Right lobe of liver (tissue), 6 donors: Measurements from ENCODE around the gene PTGES2. TPM values are rescaled to one million over a fixed set of nuclear protein-coding genes. Genes with fewer than 3 reads are reported as not detected.

Experiments
- ATAC-seq, 4 donors: fragments of 200-7000 bp; cut with Tn5 transposase; one replicate each; pipeline ENCODE4 v1.9.1; 2020; ENCODE audit warnings: mild to moderate bottlenecking in 4 of 4, moderate library complexity in 4 of 4
- DNase-seq, 3 donors: peaks; one replicate each; pipeline ENCODE4 v3.0.0-alpha.2; 2020
- H3K27ac ChIP-seq, 3 donors: fragments of 200-600 bp; one replicate each; pipeline ENCODE4 v1.8.0; 2022
- H3K27me3 ChIP-seq, 2 donors: fragments of 200-600 bp; one replicate each; pipeline ENCODE4 v1.8.0; 2022
- H3K36me3 ChIP-seq, 4 donors: fragments of 200-600 bp; sonication (generic) in 1 of 4; one replicate each; pipeline versions ENCODE4 v1.5.1 to v1.8.0; 2017 to 2022; ENCODE audit warnings: control low read depth in 1 of 4
- H3K4me1 ChIP-seq, 4 donors: fragments of 200-600 bp; sonication (generic) in 1 of 4; one replicate each; pipeline versions ENCODE4 v1.5.1 to v1.8.0; 2017 to 2022; ENCODE audit warnings: control low read depth in 1 of 4
- H3K4me3 ChIP-seq, 3 donors: fragments of 200-600 bp; one replicate each; pipeline ENCODE4 v1.8.0; 2022
- H3K9me3 ChIP-seq, 4 donors: fragments of 200-600 bp; sonication (generic) in 1 of 4; one replicate each; pipeline versions ENCODE4 v1.5.1 to v1.8.0; 2017 to 2022; ENCODE audit warnings: control low read depth in 1 of 4
- CTCF ChIP-seq, 4 donors: fragments of 200-600 bp in 3 of 4; fragments of 450-650 bp in 1 of 4; IDR thresholded peaks; one replicate each; pipeline versions ENCODE4 v1.5.1 to v1.8.0; 2016 to 2022; ENCODE audit warnings: antibody characterized with exemption in 4 of 4, mild to moderate bottlenecking in 2 of 4
- POLR2A ChIP-seq: fragments of 450-650 bp; IDR thresholded peaks from one replicate; pipeline ENCODE4 v1.6.1; 2017; ENCODE audit warnings: antibody characterized with exemption, mild to moderate bottlenecking
- WGBS: methylation state at CpG from one replicate; pipeline ENCODE4 v1.1.6; 2018; ENCODE audit warnings: low coverage, low lambda C conversion rate; ENCODE audit not compliant: insufficient coverage; ENCODE audit errors: missing lambda C conversion rate; 5-methylcytosine and 5-hydroxymethylcytosine counted together
- intact Hi-C, 2 donors: fragments of 100-400 bp; cut with DNase I; formaldehyde crosslinking; loops; one replicate each; pipeline versions ENCODE4 v1.11.2 to v1.14.1; 2022
- total RNA-seq, 6 experiments: library from RNA; depleted of rRNA in 2 of 6; stranded (reverse); fragments of >200 nt in 2 of 6; fragmentation: NEBNext Ultra II Directional in 3 of 6; extraction: Animal tissue kit (Norgen Biotek cat#: 25700) in 3 of 6; gene quantifications; one replicate each; pipeline versions ENCODE4 v1.1.0 to v1.2.4, GENCODE V29; 2016 to 2023
- donor health status: DM: no; HTN: yes; CAD: no.
- donor health status: DM: no; HTN: no; CAD: no.
- donor health status: DM: no; HTN: no; CAD: no.
- donor health status: DM: no; HTN: yes; CAD: no.
- donor health status: DM: no; HTN: yes; CAD: no.

PTGES2 gene
- total RNA-seq, 6 experiments from 2014 or later: 27.2 to 67.2 (median 30.5) TPM

DNA sequence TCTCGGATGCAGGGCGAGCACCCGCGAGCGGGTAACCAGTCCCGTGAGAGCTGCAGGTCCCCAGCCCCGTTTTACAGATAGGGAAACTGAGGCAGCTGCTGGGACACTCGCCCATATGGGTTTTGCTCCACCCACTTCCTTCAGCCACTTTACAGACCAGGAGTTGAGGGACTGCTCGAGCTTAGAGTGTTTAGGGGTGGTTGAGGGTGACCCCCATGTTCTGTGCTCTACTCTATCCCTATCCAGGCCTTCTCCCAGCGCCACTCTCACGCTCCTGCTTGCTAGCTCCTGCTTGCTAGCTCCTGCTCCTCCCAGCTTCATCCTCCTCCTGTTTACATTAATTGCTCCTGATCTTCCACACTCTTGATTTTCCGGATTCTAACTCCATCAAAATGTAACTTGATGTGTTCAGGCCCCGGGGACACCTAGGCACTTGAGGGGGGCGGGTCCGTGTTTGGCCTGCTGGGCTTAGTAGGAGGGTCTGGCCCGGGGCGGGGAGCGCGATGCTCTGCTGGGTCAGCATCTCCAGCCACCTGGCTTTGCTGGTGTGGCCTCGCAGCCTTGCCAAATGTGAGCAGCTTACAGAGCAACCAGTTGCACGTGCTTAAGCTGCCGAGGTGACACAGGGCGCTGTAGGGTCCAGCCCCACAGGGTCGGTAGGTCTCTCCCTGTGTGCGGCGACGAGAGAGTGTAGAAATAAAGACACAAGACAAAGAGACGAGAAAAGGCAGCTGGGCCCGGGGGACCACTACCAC is 1.5 kb upstream of the PTGES2 start:
- H3K36me3 ChIP-seq: peaks cover 0 to 2% (median under 1%) of the 10 kb centered on the region in 4 donors
- peak in 2 of 3 donors; percentile 34 to 63 for DNase-seq
- ATAC-seq: no peak
- intact Hi-C loops: no loop called here
- WGBS: 62% methylated on average over 11 of the region's 29 CpGs
- no peaks in the 10 kb centered on the region for H3K9me3 ChIP-seq
- no peaks in the 10 kb centered on the region for H3K27me3 ChIP-seq
- H3K4me1 ChIP-seq: peaks cover 0 to 22% (median 11%) of the 10 kb centered on the region in 4 donors
- H3K4me3 ChIP-seq: peak overlapping the region; percentile 94 to 99 (median 97)
- peak overlapping the region in 1 of 3 donors; percentile 94 for H3K27ac ChIP-seq
- TF ChIP-seq POLR2A (no peak), CTCF (IDR thresholded peaks at IDR 0.05) (no peak)

GRCh38 chr9:128127990-128128835 is 684 bp upstream of the PTGES2 start:
- Histone ChIP-seq H3K4me3 (peak overlapping the region; percentile 94 to 99 (median 97)), H3K9me3 (no peaks in the 10 kb centered on the region), H3K36me3 (peaks cover 0 to 8% (median 1%) of the 10 kb centered on the region in 4 donors), H3K27ac (peak overlapping the region; percentile 91 to 94 (median 93)), H3K27me3 (no peaks in the 10 kb centered on the region), H3K4me1 (peaks cover 0 to 22% (median 11%) of the 10 kb centered on the region in 4 donors)
- DNase-seq (peak; percentile 85 to 90 (median 87)), ATAC-seq (peak; percentile 84 to 89 (median 87))
- TF ChIP-seq CTCF (IDR thresholded peaks at IDR 0.05) (no peak), POLR2A (peak; percentile 14)
- intact Hi-C loops: no loop called here
- WGBS: 2% methylated on average over 24 of the region's 82 CpGs

GRCh38 chr9:128125580-128126354 is 1.8 kb downstream of the PTGES2 start:
- 22% methylated on average over 6 of the region's 10 CpGs for WGBS
- Histone ChIP-seq H3K4me1 (peaks cover 0 to 22% (median 11%) of the 10 kb centered on the region in 4 donors), H3K36me3 (peaks cover 0 to 22% (median 8%) of the 10 kb centered on the region in 4 donors), H3K27me3 (no peaks in the 10 kb centered on the region), H3K9me3 (no peaks in the 10 kb centered on the region), H3K4me3 (no peak overlapping the region), H3K27ac (no peak overlapping the region)
- intact Hi-C loops: no loop called here
- ATAC-seq (no peak), DNase-seq (peak; percentile 17 to 46 (median 43))
- TF ChIP-seq CTCF (IDR thresholded peaks at IDR 0.05): no peak
- TF ChIP-seq POLR2A: no peak

DNA sequence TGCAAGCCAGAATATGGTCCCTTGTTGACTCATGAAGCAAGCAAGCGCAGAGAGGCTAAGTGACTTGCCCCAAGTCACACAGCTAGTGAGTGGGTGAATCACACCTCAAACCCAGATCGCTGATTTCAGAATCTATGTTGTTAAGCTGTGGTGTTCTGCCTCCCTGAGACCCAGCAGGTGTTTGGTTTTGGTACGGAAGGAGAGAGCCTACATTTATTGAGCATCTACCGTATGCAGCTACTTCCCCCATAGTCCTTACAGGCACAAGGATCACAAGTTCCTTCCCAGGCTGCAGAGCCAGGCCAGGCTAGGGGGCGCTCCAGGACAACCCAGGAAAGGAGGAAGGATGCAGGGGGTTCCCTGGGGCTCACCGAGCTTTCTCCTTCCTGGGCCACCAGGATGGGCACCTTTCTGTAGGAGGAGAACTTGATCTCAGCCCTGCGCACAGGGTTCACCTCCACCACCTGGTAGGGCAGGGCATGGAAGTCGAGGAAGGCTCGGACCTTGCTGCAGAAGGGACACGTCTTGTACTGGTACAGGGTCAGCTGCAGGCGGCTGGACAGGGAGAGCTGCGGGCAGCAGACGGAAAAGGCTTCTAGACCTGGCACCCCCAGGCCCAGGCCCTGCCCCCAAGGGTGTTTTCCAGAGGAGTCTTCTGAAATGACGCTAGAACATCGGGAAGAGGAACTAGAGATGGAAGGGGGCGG is 2.5 kb downstream of the PTGES2 start:
- ATAC-seq (no peak), DNase-seq (peak; percentile 52 to 68 (median 64))
- H3K36me3 ChIP-seq: peaks cover 0 to 22% (median 8%) of the 10 kb centered on the region in 4 donors
- no peak overlapping the region for H3K27ac ChIP-seq
- no peak overlapping the region for H3K4me3 ChIP-seq
- H3K9me3 ChIP-seq: no peaks in the 10 kb centered on the region
- peaks cover 0 to 22% (median 11%) of the 10 kb centered on the region in 4 donors for H3K4me1 ChIP-seq
- intact Hi-C loops: no loop called here
- peak; percentile 32 to 44 (median 36) for TF ChIP-seq CTCF (IDR thresholded peaks at IDR 0.05)
- TF ChIP-seq POLR2A: no peak
- WGBS: 80% methylated on average over 2 of the region's 16 CpGs
- H3K27me3 ChIP-seq: no peaks in the 10 kb centered on the region
